Pons (tissue), 1 donor: ENCODE results near the gene BOD1L1.

Source experiments
- DNase-seq: peaks from one replicate; pipeline ENCODE4 v3.0.0-alpha.2; 2016; ENCODE audit warnings: low spot score

Gene BOD1L1

DNA sequence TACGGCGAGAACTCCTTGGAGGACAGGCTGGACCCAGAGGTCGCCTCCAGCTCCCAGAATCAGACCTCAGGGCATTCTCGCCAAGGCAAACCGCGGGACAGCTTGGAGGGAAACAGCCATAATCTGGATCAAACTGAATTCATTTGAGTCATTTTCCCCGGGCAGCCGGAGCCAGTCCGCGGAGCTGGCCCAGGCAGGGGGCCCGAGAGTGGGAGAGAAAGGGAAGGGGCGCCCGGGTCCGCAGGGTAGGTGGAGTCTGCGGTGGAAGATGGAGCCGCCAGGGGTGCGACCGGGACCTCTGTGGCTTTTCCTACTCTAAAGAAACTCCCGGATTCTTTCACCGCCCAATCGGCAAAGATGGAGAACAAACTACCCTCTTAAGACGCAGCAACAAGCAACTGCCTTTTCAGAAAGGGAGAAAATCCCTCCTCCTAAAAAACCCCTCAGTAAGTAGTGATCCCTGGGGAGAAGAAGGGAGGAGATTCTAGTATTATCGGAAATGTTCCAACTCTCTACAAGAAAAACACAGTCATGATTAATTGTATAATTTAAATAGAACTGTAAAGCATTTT lies 88.4 kb downstream of the BOD1L1 start:
- no peak for DNase-seq

DNA sequence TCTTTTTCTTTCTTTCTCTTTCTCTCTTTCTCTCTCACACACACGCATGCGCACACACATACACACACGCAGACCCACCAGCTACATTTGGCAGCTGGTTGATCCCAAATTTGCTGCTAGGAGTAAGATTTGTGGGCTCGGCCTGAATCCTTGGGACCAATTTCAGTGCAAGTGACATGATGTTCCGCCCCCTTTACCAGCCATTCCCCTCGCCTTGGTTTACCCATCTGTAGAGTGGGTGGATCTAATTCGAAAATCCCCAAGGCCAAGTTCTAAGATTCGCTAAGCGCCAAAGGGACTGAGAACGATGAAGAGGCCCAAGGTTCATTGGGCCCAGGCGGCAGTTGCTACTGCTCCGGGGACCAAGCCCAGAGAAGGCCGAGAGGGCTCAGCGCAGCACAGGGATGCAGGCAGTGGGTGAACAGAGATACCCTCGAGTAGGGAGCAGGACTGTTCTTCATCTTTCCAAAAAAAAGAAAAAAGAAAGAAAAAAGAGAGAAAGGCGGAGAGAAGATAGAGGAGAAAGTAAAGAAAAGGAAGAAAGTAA lies 89.0 kb downstream of the BOD1L1 start:
- no peak for DNase-seq

GRCh38 chr4:13537832-13538177 lies 89.7 kb downstream of the BOD1L1 start:
- no peak for DNase-seq

DNA sequence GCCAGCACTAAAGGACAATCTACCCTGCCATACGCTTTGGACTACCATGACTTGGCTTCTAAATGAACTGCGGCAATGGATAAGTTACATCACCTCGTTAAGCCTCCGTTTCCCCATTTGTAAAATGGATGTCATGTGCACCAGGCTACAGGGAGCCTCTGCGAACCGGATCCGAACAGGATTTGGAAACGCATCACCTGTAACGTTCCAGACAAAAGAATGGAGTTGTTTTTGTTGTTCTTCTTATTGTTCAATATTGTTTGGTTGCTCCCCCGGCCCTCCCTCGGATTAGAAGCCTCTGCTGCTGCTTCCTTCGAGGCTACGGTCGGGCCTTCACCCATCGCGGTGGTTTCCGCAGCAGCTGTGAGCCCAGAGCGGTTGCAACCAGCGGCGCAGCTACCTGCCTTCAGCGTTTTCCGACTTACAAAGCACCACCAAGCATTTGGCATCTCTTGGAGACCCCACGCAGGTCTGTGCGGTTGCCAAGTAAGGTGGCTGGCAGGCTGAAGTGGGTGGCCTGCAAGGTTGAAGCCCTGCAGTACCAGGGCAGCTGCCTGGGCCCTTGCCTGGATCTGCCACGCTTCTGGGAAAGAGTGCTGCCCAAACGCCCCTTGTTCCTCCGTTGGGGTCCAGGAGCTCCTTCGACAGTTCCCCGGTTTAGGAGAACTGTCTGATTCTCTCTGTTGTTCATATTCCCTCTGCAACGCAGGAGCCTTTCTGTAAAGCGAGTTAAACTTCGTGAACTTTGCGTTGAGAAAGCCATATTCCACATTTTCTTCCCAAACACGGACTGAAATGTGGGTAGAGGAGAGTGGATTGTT lies 90.3 kb downstream of the BOD1L1 start:
- no peak for DNase-seq

DNA sequence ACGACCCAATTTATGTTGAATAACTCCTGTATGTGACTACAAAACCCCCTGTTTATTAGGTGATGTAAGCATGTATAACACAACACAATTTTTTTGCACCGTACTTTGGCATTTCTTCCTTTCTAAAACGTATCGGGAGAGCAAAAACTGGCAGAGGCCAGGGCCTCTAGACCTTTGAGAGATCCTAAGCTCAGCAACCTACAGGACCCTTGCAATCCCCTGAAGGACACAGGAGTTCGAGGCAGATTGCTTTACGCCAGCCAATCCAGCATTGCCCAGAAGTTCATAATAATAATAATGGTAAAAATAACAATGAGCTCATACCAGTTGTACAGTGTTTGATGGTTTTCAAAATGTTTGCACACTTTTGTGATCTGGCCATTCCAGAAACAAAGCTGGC lies 90.9 kb downstream of the BOD1L1 start:
- DNase-seq, result no peak

DNA sequence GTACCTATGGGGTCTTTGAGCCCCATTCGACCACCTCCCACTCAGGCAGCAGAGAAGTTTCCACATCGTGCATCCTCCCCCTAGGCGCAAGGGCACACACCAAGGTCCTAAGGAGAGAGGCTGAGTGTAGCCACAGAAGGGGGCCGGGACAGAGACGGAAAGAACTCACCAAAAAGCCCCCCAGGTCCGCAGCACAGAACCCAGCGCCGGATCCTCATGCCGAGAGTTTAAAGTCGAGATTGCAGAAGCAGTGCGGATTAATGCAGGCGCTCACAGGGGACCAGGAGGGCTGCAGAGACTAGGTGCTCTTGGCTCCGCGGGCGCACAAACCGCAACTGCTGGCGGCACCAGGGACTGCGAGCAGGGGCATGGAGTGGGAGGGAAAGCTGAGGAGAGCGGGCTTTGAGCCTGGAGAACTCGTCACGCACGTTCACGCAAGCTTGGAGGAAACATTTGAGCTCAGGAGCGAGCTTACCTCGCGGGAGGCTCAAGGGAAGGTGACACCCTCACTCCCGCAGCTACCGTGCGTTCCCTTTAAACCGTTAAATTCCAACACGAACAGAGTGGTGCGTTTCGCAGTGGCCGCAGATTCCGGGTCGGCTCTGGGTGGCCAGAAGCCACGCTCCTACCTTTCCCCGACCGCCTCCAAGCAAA lies 91.7 kb downstream of the BOD1L1 start:
- no peak for DNase-seq

DNA sequence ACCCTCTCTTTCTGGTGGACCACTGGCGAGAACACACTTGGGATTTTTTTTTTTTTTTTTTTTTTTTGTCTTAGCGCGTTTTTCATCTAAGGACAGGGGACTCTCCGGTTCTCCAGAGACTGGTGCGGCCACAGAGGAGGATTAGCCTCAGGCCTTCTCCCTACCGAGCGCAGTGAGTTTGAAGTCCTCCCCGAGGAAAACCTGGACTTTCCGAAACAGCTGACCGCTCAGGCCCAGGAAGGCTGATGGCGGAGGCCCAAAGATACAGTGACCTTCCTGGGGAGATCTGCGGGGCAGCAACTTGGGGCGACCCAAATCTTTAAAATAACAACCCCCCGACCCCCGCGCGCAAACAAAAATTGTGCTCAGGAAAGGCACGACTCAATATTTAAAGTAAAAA lies 92.4 kb downstream of the BOD1L1 start:
- DNase-seq, result no peak

- DNase-seq, result no peak
Measured at GRCh38 chr4:13534344-13535063, 93.0 kb downstream of the BOD1L1 start.

GRCh38 chr4:13533670-13534343 lies 93.7 kb downstream of the BOD1L1 start:
- no peak for DNase-seq

DNA sequence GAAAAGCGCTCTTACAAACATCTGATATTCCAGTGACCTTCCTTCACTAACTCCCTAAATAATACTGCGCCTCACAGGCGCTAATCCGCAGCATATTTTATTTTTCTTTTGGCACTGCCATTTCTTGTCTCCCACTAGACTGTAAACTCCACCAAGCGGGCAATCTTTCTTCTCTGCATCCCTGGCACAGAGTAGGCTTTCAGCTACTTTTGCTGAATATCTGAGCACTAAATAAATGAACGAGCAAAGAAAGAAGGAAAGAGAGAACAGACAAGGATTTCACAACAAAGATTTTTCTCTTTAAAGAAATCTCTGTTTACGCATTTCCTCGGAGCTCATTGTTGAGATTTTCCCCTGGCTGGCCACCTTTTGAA lies 95.9 kb downstream of the BOD1L1 start:
- no peak for DNase-seq

DNA sequence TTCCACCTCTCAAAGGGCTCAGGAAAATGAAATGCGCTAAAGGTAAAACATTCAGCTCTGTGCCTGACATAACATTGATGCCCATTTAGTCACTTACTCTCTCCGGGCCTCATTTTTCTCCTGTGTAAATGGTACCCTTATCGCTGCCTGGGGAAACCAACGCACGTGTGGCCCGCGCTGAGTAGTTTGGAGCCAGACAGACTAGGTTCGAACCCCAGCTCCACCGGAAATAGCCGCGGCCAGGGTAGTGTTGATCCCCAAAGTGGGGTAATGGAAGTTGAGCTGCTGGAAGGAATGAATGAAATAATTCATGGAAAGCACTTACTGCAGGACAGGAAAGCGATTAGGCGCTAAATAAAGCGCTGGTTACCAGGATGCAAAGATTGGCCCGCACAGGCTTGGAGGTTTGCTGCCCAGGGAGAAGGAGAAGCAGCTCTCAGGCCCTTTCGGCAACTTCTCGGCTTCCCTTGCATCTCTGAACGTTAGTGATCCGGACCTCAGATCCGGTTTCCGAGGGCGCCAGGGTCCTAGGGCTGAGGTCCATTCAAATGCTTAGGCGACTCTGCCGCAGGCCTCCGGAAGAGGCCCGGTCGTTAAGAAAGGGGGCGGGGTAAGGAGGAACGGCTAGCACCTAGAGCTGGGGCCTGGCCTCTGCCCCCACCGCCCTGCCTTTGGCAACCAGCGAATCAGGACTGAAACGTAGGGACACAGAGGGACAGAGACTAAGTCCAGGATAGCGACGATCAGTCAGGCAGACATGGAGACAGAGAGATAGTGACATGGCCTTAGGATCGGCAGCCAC lies 96.5 kb downstream of the BOD1L1 start:
- no peak for DNase-seq

GRCh38 chr4:13529128-13529919 lies 98.2 kb downstream of the BOD1L1 start:
- DNase-seq, result no peak

DNA sequence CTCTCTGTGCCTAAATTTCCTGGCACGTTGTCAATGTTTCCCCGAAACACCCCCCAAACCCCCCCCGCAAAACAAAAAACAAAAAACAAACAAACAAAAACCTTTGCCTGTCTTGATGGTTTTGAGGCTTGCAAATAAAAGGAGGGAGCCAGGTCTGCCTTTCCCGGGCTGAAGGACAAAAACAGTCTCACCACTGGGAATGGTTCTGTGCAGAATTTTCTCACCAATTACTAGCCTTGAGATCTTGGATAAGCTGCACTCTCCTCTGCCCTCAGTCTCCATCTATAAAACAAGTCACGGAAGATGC lies 98.8 kb downstream of the BOD1L1 start:
- DNase-seq, result no peak

- no peak for DNase-seq
Measured at GRCh38 chr4:13527981-13528820, 99.3 kb downstream of the BOD1L1 start.

DNA sequence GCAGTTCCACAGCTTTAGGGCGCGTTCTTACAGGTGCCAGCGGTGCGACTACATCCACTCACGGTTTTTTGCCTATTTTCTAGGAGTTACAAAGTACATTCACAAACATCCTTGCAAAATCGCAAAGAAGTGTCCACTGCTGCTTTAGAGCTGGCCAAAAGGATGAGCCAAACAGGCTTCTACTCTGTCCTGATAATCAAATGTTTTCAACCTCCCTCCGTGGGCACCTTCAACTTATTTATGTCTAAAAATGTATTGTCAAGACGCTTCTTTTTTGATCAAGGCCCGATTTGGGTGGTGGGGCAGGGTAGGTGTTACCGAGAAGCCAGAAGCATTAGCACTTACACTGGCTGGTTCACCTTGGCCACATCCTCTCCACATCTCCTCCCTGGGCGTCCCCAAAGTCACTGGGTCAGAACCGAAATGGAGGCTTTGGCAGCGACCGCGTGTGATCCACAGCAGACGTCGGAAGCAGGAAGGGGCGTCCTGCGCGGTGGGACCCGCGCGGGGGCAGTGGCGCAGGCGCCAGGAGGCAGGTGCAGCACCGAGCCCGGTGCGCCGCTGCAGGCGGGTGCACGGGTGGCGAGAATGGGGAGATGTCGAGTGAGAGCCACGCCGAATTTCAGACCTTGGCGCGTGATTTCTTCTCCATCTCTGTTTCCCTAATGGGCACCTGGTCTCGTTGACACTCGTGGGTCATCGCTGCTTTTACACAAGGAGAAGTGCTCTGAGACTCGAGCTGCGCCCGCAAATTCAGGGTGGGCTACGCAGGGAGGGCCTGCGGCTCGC lies 100.1 kb downstream of the BOD1L1 start:
- no peak for DNase-seq

DNA sequence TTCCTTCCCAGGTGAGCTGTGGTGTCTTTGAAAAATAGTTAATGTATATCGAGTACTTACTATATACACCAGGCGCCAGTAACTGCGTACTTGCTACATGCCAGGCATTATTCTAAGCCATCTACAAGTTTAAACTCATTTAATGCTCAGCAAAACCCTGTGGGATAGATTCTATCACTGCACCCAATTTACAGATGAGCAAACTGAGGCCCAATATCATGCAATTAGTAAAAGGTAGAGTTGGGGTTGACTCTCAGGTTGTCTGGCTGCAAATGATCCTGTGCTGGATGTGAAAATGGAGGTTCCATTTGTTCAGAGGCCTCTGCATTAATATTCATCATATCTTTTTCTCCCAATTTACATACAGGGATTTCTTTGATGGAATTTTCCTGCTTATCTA lies 100.9 kb downstream of the BOD1L1 start:
- DNase-seq, result no peak

GRCh38 chr4:13525606-13526281 lies 101.8 kb downstream of the BOD1L1 start:
- no peak for DNase-seq
